Fibroblast of villous mesenchyme (primary cell): ENCODE results near the gene ATXN3L. TPM values are rescaled to one million over a fixed set of nuclear protein-coding genes. Genes with fewer than 3 reads are reported as not detected.

ENCODE experiments used
- DNase-seq: peaks from one replicate; pipeline ENCODE4 v3.0.0-alpha.2; 2010; ENCODE audit warnings: low read depth
- H3K4me3 ChIP-seq: 2 replicates; pipeline ENCODE4 v1.5.1; 2011; ENCODE audit warnings: low read depth, mild to moderate bottlenecking, low read length
- CTCF ChIP-seq: IDR thresholded peaks from 2 replicates; pipeline ENCODE4 v1.5.1; 2012; ENCODE audit warnings: low read depth, mild to moderate bottlenecking, low read length; ENCODE audit not compliant: insufficient read depth
- total RNA-seq: library from RNA; depleted of rRNA; stranded (reverse); fragments of >200 nt; gene quantifications from 2 replicates; pipeline ENCODE4 v1.2.3, GENCODE V29; 2012

Gene ATXN3L
- total RNA-seq, result not detected in 2 replicates

- no peak within 1 kb of the TSS for H3K4me3 ChIP-seq
- DNase-seq, result no peak
- no peak for TF ChIP-seq CTCF
Measured at GRCh38 chrX:13319953-13320352, at the start of gene ATXN3L. Gene ATXN3L (minus strand): TSS chrX:13320053. CDS start chrX:13319934, 119 bp downstream.

GRCh38 chrX:13369256-13370030 lies 49.6 kb upstream of the ATXN3L start:
- H3K4me3 ChIP-seq, result no peak overlapping the region
- DNase-seq, result no peak
- no peak for TF ChIP-seq CTCF

GRCh38 chrX:13367950-13368349 lies 48.1 kb upstream of the ATXN3L start:
- DNase-seq, result no peak
- TF ChIP-seq CTCF, result no peak

GRCh38 chrX:13366698-13367097 lies 46.8 kb upstream of the ATXN3L start:
- no peak for DNase-seq
- TF ChIP-seq CTCF, result no peak
- H3K4me3 ChIP-seq, result no peak overlapping the region

More at GRCh38 chrX:13367950-13368349, 48.1 kb upstream of the ATXN3L start:
- no peak overlapping the region for H3K4me3 ChIP-seq

GRCh38 chrX:13365161-13365560 lies 45.3 kb upstream of the ATXN3L start:
- H3K4me3 ChIP-seq, result no peak overlapping the region
- no peak for DNase-seq
- no peak for TF ChIP-seq CTCF

GRCh38 chrX:13364230-13364857 lies 44.5 kb upstream of the ATXN3L start:
- TF ChIP-seq CTCF, result no peak

More at GRCh38 chrX:13364230-13364857, 44.5 kb upstream of the ATXN3L start:
- no peak overlapping the region for H3K4me3 ChIP-seq
- DNase-seq, result no peak
